Measurements from ENCODE around the gene SMC1A.

- TF ChIP-seq, protein P1, sequence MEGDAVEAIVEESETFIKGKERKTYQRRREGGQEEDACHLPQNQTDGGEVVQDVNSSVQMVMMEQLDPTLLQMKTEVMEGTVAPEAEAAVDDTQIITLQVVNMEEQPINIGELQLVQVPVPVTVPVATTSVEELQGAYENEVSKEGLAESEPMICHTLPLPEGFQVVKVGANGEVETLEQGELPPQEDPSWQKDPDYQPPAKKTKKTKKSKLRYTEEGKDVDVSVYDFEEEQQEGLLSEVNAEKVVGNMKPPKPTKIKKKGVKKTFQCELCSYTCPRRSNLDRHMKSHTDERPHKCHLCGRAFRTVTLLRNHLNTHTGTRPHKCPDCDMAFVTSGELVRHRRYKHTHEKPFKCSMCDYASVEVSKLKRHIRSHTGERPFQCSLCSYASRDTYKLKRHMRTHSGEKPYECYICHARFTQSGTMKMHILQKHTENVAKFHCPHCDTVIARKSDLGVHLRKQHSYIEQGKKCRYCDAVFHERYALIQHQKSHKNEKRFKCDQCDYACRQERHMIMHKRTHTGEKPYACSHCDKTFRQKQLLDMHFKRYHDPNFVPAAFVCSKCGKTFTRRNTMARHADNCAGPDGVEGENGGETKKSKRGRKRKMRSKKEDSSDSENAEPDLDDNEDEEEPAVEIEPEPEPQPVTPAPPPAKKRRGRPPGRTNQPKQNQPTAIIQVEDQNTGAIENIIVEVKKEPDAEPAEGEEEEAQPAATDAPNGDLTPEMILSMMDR (IDR thresholded peaks at IDR 0.05; ENCODE audit: low read depth, low read length), result no peak
- TF ChIP-seq MAX (IDR thresholded peaks at IDR 0.05; ENCODE audit: low read depth, low read length) (no peak), POLR2A (IDR thresholded peaks at IDR 0.05; ENCODE audit: extremely low read depth, insufficient read length) (no peak), MYC (IDR thresholded peaks at IDR 0.05; ENCODE audit: low read depth, low read length) (no peak)
These were observed 26.7 kb downstream of the SMC1A start for GRCh38 chrX:53395605-53396298.

All from NB4 (cell line).